NOMO-1 treated with DMSO at 0.1 percent for 48 hours (cell line): ENCODE measurements around the gene PRSS56.
"Not testable (repeated sequence)": the region's sequence is repeated elsewhere in the genome, so short reads cannot be mapped to it uniquely, and the experiment has no call there.

Experiments
- DNase-seq: peaks from one replicate; lab custom pipeline; 2025; ENCODE audit not compliant: unreplicated experiment; lab: John Stamatoyannopoulos, UW

PRSS56 gene

DNA sequence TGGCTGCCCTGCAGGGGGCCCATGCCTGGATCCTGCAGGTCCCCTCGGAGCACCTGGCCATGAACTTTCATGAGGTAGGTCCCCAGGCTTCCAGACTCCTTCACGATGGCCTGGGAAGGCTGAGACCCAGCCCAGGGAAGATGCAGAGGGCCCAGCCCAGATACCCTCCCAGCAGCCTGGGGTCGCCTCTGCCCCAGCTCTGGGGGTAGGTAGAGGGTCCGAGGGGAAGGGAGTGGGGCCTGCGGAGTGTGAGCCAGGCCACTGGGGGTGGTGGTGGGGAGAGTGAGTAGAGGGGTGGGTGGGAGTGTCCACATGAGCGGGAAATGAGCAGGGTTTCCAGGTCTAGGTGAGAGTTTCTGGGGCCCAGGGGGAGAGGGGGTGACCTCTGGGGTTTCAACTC lies 4.6 kb downstream of the PRSS56 start:
- DNase-seq = no peak

DNA sequence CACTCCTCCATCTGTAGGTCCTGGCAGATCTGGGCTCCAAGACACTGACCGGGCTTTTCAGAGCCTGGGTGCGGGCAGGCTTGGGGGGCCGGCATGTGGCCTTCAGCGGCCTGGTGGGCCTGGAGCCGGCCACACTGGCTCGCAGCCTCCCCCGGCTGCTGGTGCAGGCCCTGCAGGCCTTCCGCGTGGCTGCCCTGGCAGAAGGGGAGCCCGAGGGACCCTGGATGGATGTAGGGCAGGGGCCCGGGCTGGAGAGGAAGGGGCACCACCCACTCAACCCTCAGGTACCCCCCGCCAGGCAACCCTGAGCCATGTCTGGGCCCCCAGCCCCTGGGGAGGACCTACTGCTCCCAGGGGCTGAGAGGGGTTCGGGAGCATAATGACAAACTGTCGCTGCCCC lies 5.0 kb downstream of the PRSS56 start:
- no peak for DNase-seq

DNA sequence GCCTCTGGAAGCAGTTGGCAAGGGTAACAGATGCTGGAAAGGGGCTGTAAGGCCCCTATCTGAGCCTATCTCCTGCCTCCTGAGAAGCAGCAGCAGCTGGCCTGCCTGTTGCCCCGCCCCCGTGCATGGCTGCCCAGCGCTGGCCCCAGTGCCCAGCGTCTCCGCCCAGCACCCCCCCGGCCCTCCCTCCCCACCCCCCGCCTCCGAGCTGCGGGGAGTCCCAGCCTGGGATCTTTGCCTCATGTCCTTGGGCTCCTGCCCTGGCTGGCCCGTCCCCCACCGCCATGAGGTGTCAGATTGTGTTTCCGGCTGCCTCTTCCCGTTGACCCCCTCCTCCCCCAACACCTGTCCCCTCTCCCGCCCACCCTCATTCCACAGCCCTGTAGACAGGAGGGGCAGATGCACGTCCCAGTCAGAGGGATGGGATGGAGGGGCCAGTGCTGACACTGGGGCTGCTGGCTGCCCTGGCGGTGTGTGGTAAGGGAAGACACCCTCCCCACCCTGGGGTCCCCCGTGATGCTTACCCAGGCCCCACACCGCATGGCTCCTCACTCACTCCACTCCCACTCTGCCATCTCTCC lies 5.7 kb downstream of the PRSS56 start, which contains the start of gene CHRND:
TSS of gene CHRND (plus strand) at position 370 of the 581 bp plus-strand sequence. CDS start at position 426, 56 bp downstream.
- no peak for DNase-seq

DNA sequence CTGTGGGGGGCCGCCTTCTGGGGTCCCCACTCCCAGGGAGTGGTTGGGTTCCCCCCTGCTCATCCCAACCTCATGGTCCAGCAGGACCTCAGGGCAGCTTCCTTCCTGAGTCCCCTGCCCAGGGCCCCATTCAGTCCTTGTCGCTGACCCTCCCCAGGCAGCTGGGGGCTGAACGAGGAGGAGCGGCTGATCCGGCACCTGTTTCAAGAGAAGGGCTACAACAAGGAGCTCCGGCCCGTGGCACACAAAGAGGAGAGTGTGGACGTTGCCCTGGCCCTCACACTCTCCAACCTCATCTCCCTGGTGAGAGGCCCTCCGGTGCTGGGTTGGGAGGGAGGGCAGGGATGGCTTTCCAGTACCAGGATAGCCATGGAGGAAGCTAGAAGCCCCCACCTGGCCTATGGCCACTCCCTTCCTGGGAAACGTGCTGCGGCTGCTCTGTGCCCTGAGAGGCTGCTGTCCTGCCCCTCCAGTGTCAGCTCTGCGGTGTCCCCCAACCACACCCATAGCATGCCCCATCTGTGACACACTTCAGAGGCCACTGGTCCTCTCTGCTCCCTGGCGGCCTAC lies 6.3 kb downstream of the PRSS56 start:
- no peak for DNase-seq

DNA sequence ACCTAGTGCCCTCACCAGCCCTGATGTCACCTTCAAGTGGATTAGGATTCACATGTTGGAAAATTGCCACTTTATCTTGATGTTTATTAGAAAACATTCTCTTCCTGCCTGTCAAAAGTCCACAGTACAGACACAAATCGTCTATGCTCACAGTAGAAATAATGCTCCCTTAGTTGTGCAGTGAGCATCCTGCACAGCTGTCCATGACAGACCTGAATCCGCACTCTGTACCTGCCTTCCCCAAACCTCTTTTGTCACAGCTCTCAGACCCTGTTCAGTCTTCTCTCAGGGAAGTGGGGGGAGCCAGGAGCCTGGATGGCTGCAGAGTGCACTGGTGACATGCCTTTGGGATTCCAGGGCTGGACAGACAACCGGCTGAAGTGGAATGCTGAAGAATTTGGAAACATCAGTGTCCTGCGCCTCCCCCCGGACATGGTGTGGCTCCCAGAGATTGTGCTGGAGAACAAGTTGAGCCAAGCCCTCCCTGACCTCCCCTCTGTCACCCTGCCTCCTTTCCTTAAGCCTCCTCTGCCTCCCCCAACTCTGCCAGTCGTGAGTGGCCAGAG lies 7.8 kb downstream of the PRSS56 start:
- no peak for DNase-seq

DNA sequence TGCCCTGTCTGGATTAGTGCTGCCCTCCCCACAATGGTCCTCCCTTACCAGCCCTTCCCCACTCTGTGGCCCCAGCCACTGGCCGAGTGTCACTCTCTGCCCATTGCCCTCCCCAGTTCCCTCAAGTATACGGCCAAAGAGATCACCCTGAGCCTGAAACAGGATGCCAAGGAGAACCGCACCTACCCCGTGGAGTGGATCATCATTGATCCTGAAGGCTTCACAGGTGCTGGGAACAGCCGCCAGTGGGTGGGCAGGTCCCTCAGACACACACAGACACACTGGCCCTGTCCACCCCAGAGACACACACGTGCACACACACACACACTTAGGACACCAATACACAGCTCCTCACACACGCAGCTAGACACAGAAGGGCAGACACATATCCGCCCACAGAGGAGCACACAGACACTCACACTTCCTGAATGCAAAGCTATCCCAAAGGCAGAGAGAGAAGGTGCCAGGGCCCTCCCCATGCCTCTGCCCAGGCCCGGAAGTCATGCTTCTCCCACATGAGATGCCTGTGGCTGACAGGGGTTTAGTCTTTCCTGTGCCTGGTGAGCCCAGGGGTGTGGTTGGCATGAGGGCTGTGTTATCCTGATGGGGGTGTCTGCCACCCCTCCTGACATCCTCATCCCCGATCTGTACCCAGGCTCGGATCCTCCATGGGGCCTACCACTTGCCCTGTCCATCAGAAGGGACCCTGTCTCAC lies 8.7 kb downstream of the PRSS56 start:
- no peak for DNase-seq

DNA sequence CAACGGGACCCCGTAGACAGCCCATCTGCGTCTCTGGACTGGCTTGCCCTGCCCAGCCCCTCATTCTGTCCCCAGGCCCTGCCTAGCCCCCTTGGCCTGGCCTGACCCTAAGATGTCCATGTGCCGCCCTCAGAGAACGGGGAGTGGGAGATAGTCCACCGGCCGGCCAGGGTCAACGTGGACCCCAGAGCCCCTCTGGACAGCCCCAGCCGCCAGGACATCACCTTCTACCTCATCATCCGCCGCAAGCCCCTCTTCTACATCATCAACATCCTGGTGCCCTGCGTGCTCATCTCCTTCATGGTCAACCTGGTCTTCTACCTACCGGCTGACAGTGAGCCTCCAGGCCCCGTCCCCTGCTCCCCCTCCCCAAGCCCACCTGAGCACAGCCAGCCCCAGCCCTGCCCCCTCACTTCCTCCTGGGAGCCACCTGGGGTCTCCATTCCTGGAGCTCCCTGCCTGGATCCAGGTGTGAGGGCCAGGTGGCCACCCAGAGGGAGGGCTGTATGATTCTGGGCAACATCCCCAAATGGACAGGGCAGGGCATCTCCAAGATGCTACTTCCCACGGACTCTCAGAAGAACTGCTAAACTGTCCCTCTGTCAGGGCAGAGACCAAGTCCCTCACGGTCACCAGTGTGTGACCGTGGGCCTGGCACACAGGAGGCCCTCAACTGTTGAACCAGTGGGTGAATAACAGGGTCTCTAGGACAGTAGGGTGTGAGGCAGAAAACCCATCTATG lies 9.8 kb downstream of the PRSS56 start:
- DNase-seq = no peak

DNA sequence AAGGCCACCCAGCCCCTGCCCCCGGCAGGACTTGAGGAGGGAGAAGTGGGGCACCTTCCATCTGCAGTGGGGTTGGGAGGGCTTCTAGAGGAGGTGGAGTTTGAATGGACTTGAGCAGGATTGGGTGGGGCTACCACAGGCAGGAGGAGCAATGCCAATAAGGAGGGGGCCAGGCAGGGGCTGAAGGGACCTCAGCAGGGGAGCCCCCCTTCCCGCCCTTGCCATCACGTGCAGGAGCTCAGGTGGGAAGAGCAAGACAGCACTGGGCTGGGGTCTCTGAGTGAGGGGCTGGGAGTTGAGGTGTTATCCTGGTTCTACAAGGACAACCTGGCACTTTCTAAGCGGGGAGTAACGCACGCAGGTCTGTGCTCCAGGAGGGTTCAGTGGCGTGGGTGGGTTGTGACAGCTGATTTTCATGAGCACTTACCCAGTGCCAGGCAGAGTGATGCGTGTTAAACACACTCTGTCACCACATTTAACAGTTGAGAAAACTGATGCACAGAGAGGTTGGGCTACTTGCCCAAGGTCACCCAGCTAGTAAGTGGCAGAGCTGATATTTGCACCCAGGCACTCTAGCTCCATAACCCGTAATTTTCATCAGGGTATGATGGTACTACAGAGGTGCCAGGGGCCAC lies 10.6 kb downstream of the PRSS56 start:
- no peak for DNase-seq

DNA sequence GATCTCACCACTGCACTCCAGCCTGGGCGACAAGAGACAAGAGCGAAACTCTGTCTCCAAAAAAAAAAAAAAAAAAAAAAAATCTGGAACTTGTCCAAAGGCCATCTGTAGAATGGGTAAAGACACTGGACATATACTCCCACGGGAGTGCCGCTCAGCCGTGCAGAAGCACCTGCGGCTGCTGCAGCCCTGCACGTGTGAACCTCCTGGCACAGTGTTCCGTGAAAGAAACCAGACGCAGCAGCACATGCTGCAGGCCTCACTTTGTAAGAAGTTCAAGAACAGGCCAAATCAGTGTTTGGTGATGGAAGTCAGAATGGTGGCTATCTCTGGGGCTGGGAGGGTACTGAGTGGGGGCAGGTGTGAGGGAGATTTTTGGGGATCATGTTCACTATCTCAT lies 12.2 kb downstream of the PRSS56 start:
- no peak for DNase-seq

DNA sequence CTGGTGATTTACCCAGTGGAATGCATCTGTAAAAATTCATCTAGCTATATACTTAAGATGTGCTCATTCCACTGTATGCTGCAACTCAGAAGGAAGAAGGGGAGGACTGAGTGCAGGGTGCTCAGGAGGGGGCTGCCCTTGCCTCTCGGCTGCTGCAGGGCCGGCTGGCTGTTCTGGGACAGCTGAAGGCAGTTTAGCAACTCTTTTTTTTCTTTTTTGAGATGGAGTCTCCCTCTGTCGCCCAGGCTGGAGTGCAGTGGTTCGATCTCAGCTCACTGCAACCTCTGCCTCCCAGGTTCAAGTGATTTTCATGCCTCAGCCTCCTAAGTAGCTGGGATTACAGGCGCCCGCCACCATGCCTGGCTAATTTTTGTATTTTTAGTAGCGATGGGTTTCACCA lies 12.6 kb downstream of the PRSS56 start:
- not testable (repeated sequence) for DNase-seq

DNA sequence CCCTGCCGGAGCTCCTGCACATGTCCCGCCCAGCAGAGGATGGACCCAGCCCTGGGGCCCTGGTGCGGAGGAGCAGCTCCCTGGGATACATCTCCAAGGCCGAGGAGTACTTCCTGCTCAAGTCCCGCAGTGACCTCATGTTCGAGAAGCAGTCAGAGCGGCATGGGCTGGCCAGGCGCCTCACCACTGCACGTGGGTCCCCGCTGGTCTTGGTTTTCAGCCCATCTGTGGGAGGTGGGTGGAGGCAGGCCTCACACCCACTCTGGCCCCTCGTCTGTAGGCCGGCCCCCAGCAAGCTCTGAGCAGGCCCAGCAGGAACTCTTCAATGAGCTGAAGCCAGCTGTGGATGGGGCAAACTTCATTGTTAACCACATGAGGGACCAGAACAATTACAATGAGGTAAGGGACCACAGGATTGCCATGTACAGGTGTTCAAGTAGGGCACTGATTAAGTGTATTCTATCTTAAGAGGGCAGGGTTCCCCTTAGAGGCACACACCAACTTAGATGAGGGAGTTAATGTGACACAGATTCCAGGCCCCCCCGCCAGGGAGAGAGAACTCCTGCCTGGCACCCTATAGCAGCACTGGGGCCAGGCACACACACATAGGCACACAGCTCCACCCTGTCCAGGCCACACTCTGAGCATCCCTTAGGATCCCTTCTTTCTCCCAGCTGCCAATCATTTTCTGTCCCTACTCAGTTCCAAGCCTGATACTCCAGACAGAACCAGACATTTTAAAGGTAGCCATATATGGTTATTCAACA lies 13.9 kb downstream of the PRSS56 start:
- DNase-seq = no peak

DNA sequence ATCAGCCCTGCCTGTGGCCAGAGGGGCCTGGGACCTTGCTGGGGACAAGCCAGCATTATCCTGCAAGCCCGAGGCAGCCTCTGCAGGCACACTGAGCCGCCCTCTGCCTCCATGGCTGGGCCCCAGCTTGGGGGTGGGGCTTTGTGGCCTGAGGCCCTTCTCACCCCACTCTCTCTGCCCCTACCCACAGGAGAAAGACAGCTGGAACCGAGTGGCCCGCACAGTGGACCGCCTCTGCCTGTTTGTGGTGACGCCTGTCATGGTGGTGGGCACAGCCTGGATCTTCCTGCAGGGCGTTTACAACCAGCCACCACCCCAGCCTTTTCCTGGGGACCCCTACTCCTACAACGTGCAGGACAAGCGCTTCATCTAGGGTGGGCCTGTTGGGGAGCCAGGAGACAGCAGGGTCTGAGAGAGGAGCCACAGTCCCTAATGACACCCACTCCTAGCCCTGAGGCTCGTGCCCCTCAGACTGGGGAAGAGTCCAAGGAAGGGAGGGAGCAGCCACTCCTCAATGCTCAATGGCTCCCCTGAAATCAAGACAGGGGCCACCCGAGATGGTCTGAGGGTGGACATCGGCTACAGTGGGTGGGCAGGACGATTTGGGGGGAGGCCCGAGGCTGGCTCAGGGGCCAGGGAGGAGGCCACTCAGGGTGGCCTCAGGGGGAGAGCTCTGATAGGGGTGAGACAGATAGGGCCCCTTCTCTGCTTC lies 14.9 kb downstream of the PRSS56 start:
- DNase-seq = no peak

DNA sequence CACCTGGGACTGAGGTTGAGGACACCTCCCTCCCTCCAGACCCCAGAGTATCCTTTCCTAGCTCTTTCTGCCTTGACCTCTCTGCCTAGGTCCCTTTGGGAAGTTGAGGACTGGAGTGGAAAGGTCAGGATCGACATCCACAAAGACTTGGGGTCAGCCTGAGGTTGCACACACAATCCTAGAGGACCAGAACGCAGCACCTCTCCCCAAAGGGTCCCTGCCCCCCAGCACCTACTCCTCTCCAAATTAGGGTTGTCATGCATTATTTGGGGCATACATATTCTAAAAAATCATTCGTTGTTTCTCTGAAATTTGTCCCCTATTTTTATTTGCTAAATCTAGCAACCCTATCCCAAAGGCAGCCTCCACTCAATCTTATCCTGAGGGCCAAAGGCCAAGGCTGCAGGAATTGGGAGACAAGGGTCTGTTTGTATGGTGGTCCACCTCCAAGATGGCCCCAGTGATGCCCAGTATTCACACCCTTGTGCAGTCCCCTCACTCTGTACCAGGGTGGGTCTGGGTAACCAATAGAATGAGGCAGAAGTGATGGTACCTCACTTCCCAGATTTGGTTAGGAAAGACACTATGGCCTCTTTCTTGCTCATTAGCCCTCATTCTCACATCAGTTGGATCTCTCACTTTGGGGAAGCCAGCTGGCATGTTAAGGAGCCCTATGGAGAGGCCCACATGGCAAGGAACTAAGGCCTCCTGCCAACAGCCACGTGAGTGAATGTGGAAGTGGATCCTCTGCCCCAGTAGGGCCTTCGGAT lies 15.8 kb downstream of the PRSS56 start:
- DNase-seq = no peak

DNA sequence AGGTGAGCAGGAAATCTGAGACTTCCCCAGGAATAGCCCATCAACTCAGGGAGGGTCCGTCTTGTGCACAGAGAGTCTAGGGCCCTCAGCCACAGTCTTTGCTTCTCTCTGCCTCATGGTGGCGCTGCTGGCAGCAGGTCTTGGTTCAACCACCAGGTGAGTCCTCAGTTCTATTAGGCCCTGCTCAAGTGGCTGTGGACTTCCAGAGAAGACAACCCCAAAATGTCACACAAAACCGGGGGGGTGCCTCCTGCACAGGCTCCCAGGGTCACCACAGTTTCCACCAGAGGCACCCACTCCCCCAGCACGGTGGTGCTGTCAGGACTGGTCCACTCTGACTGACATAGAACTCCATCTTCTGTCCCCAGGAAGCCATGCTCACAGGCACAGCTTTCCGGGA lies 16.9 kb downstream of the PRSS56 start:
- DNase-seq = no peak

DNA sequence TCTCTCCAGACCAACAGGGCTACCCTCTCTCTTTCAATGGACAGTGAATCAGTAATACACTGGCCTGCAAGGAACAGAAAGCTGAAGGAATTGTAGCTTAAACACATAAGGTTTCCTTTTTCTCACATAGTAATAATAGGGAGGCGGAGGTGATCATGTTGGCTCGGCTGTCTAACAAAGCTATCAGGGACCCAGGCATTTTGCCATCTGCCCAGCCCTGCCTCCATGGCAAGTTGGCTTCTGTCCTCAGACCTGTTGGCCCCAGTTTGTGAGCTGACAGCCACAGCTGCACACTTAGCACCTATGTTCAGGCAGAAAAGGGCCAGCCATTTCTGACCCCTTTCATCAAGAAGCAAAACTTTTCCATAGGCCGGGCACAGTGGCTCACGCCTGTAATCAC lies 17.3 kb downstream of the PRSS56 start:
- no peak for DNase-seq

DNA sequence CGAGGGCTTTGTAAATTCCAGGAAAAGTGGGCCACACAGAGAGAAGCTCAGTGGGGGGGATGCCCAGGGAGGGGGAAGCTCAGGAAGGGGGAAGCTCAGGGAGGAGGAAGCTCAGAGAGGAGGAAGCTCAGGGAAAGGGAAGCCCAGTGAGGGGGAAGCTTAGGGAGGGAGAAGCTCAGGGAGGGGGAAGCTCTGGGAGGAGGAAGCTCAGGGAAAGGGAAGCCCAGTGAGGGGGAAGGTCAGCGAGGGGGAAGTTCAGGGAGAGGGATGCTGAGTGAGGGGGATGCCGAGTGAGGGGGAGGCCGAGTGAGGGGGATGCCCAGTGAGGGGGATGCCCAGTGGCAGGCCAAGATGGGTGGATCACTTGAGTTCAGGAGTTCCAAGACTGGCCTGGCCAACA lies 18.5 kb downstream of the PRSS56 start:
- DNase-seq = no peak

DNA sequence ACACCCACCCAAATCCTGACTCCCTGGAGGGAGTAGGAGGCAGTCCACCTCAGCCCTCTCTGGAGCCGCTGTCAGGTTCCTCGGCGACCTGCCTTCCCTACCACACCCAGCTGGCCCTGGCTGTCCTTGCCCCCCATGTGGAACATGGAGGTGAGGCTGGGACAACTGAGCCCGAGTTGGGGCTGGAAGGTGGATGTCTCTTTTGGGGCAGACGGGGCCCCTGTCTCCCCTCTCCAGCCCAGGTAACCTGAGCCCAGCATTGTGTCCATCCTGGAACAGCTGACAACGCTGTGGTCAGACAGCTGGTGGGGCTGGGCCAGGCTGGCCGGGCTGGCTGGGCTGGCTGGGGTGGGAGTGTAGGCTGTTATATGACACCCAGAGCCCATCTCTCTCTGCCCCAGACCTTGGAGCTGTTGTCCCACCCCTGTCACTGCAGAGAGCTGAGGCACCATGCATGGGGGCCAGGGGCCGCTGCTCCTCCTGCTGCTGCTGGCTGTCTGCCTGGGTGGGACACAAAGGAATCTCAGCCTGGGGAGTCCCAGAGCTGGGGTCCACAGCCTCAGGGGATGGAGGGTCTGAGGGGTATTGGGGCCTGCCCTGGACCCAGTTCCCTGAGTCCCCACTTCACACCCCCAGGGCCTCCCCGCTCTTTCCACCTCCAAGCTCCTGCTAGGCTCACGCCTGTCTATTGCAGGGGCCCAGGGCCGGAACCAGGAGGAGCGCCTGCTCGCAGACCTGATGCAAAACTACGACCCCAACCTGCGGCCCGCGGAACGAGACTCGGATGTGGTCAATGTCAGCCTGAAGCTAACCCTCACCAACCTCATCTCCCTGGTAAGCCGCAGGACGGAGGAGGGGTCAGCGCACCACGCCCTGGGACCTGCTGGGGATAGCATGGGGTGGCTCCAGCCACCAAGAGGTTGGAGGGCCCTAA lies 19.4 kb downstream of the PRSS56 start, which contains the start of gene CHRNG:
TSS of gene CHRNG (plus strand) at position 395 of the 934 bp plus-strand sequence. CDS start at position 451, 56 bp downstream.
- DNase-seq = no peak
